SK-N-MC (cell line): ENCODE measurements around the gene WDR20.

Experiments
- DNase-seq: peaks from one replicate; pipeline ENCODE4 v3.0.0-alpha.2; 2011; ENCODE audit warnings: low read depth, low spot score
- H3K27ac ChIP-seq: fragments of 200-600 bp; sonication (generic); 2 replicates; pipeline ENCODE4 v1.5.1; 2016; ENCODE audit warnings: mixed run types
- H3K36me3 ChIP-seq: fragments of 200-600 bp; sonication (generic); 2 replicates; pipeline ENCODE4 v1.6.1; 2017; ENCODE audit warnings: antibody characterized with exemption, low read length, mixed read lengths; ENCODE audit not compliant: insufficient read depth
- H3K4me3 ChIP-seq: fragments of 200-600 bp; sonication (generic); 2 replicates; pipeline ENCODE4 v1.5.1; 2016
- H3K9ac ChIP-seq: fragments of 200-600 bp; sonication (generic); 2 replicates; pipeline ENCODE4 v1.8.0; 2017; ENCODE audit warnings: mixed run types, mixed read lengths; ENCODE audit not compliant: insufficient read length
- H3K9me3 ChIP-seq: fragments of 200-600 bp; sonication (generic); 2 replicates; pipeline ENCODE4 v1.6.1; 2017; ENCODE audit warnings: low read depth, mild to moderate bottlenecking, antibody characterized with exemption, low read length, moderate library complexity, mixed read lengths
- EZH2 ChIP-seq: fragments of 200-600 bp; sonication (generic); IDR thresholded peaks from one replicate; pipeline ENCODE4 v1.6.1; 2017; ENCODE audit warnings: antibody characterized with exemption
- FOXP2 ChIP-seq: optimal IDR thresholded peaks from 2 replicates; pipeline ENCODE3; 2011; ENCODE audit warnings: mild to moderate bottlenecking, moderate library complexity; ENCODE audit not compliant: insufficient read depth; ENCODE audit errors: extremely low read length, control extremely low read depth
- POLR2AphosphoS5 ChIP-seq: IDR thresholded peaks from 2 replicates; pipeline ENCODE4 v1.6.1; 2012; ENCODE audit warnings: mild to moderate bottlenecking, low read depth, low read length, borderline replicate concordance

The WDR20 gene

GRCh38 chr14:102139286-102140026 lies at the start of gene WDR20:
WDR20 (plus strand) TSS chr14:102139897; CDS start chr14:102139924, 27 bp downstream.
- Histone ChIP-seq H3K9ac (peak within 1 kb of the TSS; percentile 96), H3K36me3 (no peaks in the 10 kb centered on the region; the same call in 1 of the 2 replicates), H3K9me3 (no peaks in the 10 kb centered on the region), H3K27ac (peak within 1 kb of the TSS; percentile 48; the same call in 1 of the 2 replicates), H3K4me3 (peak within 1 kb of the TSS; percentile 96)
- no peak for TF ChIP-seq EZH2
- TF ChIP-seq FOXP2: peak; percentile 96
- TF ChIP-seq POLR2AphosphoS5: peak; percentile 88
- peak; percentile 87 for DNase-seq

- H3K9ac ChIP-seq: no peak overlapping the region
- H3K27ac ChIP-seq: no peak overlapping the region
These were observed 49.0 kb upstream of the WDR20 start for GRCh38 chr14:102090713-102091112.

GRCh38 chr14:102092806-102093205 lies 46.9 kb upstream of the WDR20 start:
- Histone ChIP-seq H3K9ac (no peak overlapping the region), H3K36me3 (no peaks in the 10 kb centered on the region), H3K27ac (no peak overlapping the region), H3K4me3 (no peak overlapping the region), H3K9me3 (no peaks in the 10 kb centered on the region)
- TF ChIP-seq EZH2: no peak
- no peak for TF ChIP-seq POLR2AphosphoS5
- no peak for TF ChIP-seq FOXP2
- no peak for DNase-seq

More at GRCh38 chr14:102090713-102091112, 49.0 kb upstream of the WDR20 start:
- H3K36me3 ChIP-seq: peaks cover 5% of the 10 kb centered on the region
- no peaks in the 10 kb centered on the region for H3K9me3 ChIP-seq
- TF ChIP-seq EZH2: no peak
- TF ChIP-seq POLR2AphosphoS5: no peak
- no peak for TF ChIP-seq FOXP2
- H3K4me3 ChIP-seq: no peak overlapping the region
- DNase-seq: no peak

- Histone ChIP-seq H3K36me3 (no peaks in the 10 kb centered on the region), H3K27ac (no peak overlapping the region), H3K9ac (no peak overlapping the region), H3K9me3 (no peaks in the 10 kb centered on the region), H3K4me3 (no peak overlapping the region)
- DNase-seq: no peak
- TF ChIP-seq POLR2AphosphoS5 (no peak), FOXP2 (no peak), EZH2 (no peak)
These were observed 45.6 kb upstream of the WDR20 start for GRCh38 chr14:102094101-102094500.

- H3K9ac ChIP-seq: no peak overlapping the region
- H3K4me3 ChIP-seq: no peak overlapping the region
- no peak for DNase-seq
- H3K27ac ChIP-seq: no peak overlapping the region
- H3K9me3 ChIP-seq: no peaks in the 10 kb centered on the region
- TF ChIP-seq POLR2AphosphoS5 (no peak), FOXP2 (no peak), EZH2 (no peak)
- no peaks in the 10 kb centered on the region for H3K36me3 ChIP-seq
These were observed 44.3 kb upstream of the WDR20 start for GRCh38 chr14:102095231-102095870.

GRCh38 chr14:102095871-102096568 lies 43.7 kb upstream of the WDR20 start:
- Histone ChIP-seq H3K9me3 (no peaks in the 10 kb centered on the region), H3K9ac (no peak overlapping the region), H3K4me3 (peak overlapping the region; percentile 4; the same call in 1 of the 2 replicates), H3K27ac (no peak overlapping the region), H3K36me3 (no peaks in the 10 kb centered on the region)
- TF ChIP-seq EZH2: no peak
- TF ChIP-seq FOXP2: no peak
- TF ChIP-seq POLR2AphosphoS5: no peak
- no peak for DNase-seq

- Histone ChIP-seq H3K27ac (no peak overlapping the region), H3K4me3 (peak overlapping the region; percentile 4; the same call in 1 of the 2 replicates), H3K9me3 (no peaks in the 10 kb centered on the region), H3K36me3 (no peaks in the 10 kb centered on the region), H3K9ac (no peak overlapping the region)
- DNase-seq: no peak
- TF ChIP-seq FOXP2 (no peak), EZH2 (no peak)
These were observed 43.0 kb upstream of the WDR20 start for GRCh38 chr14:102096569-102097188.

GRCh38 chr14:102097441-102098135 lies 42.1 kb upstream of the WDR20 start:
- H3K9ac ChIP-seq: no peak overlapping the region
- no peak overlapping the region for H3K27ac ChIP-seq
- no peaks in the 10 kb centered on the region for H3K9me3 ChIP-seq
- DNase-seq: no peak
- H3K36me3 ChIP-seq: no peaks in the 10 kb centered on the region
- H3K4me3 ChIP-seq: no peak overlapping the region
- no peak for TF ChIP-seq EZH2
- no peak for TF ChIP-seq FOXP2
- TF ChIP-seq POLR2AphosphoS5: no peak
